HCT116 (cell line): ENCODE measurements around the gene RHBDD3. TPM values are rescaled to one million over a fixed set of nuclear protein-coding genes. Genes with fewer than 3 reads are reported as not detected.

Source experiments
- ATAC-seq: fragments of 200-7000 bp; cut with Tn5 transposase; 2 replicates; pipeline ENCODE4 v1.9.1; 2020; ENCODE audit warnings: mild to moderate bottlenecking, moderate library complexity
- BruUV-seq: library from RNA; stranded (reverse); fragments of 400-500 nt; replicated peaks from 2 replicates; lab custom pipeline; 2021; lab: Mats Ljungman, UMichigan
- CTCF ChIA-PET: fragments of 300-600 bp; sonication (Branson Sonifier 250); formaldehyde crosslinking; loops from one replicate; lab custom pipeline; 2021; ENCODE audit warnings: antibody characterized with exemption; lab: Charles Lee
- POLR2A ChIA-PET: fragments of 300-600, 350-600 bp; sonication (Branson Sonifier 250); formaldehyde crosslinking; loops from one replicate; lab custom pipeline; 2021; ENCODE audit warnings: antibody characterized with exemption; lab: Charles Lee
- RAD21 ChIA-PET, 2 experiments: fragments of 300-600 bp; sonication (Branson Sonifier 250); formaldehyde crosslinking; loops; one replicate each; lab custom pipeline; 2023; ENCODE audit warnings: low total read pairs in 2 of 2; ENCODE audit not compliant: uncharacterized antibody in 2 of 2, unreplicated experiment in 2 of 2, low non-redundant PET in 1 of 2; lab: Charles Lee
- DNase-seq: peaks from one replicate; pipeline ENCODE4 v3.0.0-alpha.2; 2010; ENCODE audit warnings: low read depth, low spot score
- H2AFZ ChIP-seq: fragments of 200-600 bp; shearing (Covaris generic), sonication (generic); 2 replicates; pipeline ENCODE4 v1.6.1; 2017; ENCODE audit warnings: low read depth, mixed run types, mixed read lengths, antibody characterized with exemption, low read length; ENCODE audit not compliant: poor library complexity, severe bottlenecking
- H3K27ac ChIP-seq: 2 replicates; pipeline ENCODE4 v1.5.1; 2012; ENCODE audit warnings: low read depth, low read length
- H3K27me3 ChIP-seq: fragments of 200-600 bp; sonication (generic); 2 replicates; pipeline ENCODE4 v1.6.1; 2016; ENCODE audit warnings: mixed run types, low read length, mixed read lengths; ENCODE audit not compliant: insufficient read depth
- H3K36me3 ChIP-seq, 2 experiments: fragments of 200-500 bp in 1 of 2; fragments of 200-600 bp in 1 of 2; sonication (Bioruptor generic) in 1 of 2; sonication (generic) in 1 of 2; 2 replicates each; pipeline versions ENCODE4 v1.5.1 to v1.6.1; 2014 to 2016; ENCODE audit warnings: low read length in 2 of 2, inconsistent platforms in 1 of 2, mixed read lengths in 1 of 2, mixed run types in 1 of 2; ENCODE audit not compliant: insufficient read depth in 2 of 2, control insufficient read depth in 1 of 2
- H3K4me1 ChIP-seq, 2 experiments: fragments of 200-600 bp in 1 of 2; sonication (generic) in 1 of 2; 2 replicates each; pipeline versions ENCODE4 v1.5.1 to v1.6.1; 2012 to 2017; ENCODE audit warnings: low read length in 2 of 2, inconsistent platforms in 1 of 2, mild to moderate bottlenecking in 1 of 2, mixed read lengths in 1 of 2, mixed run types in 1 of 2, moderate library complexity in 1 of 2; ENCODE audit not compliant: insufficient read depth in 2 of 2, control insufficient read depth in 1 of 2
- H3K4me2 ChIP-seq: fragments of 200-600 bp; sonication (generic); 2 replicates; pipeline ENCODE4 v1.6.1; 2017; ENCODE audit warnings: mixed run types, low read length, mixed read lengths
- H3K4me3 ChIP-seq, 2 experiments: fragments of 200-600 bp in 1 of 2; sonication (generic) in 1 of 2; replicated peaks in 1 of 2; 2 replicates each; pipeline ENCODE4 v1.5.1; 2011 to 2016; ENCODE audit warnings: low read length in 2 of 2, control low read depth in 1 of 2, low read depth in 1 of 2, mild to moderate bottlenecking in 1 of 2, mixed read lengths in 1 of 2, mixed run types in 1 of 2
- H3K79me2 ChIP-seq: fragments of 200-600 bp; sonication (generic); 2 replicates; pipeline ENCODE4 v1.6.1; 2017; ENCODE audit warnings: mild to moderate bottlenecking, mixed run types, low read length, moderate library complexity, mixed read lengths; ENCODE audit not compliant: insufficient read depth
- H3K9ac ChIP-seq: fragments of 200-600 bp; sonication (generic); 2 replicates; pipeline ENCODE4 v1.6.1; 2016; ENCODE audit warnings: low read length, mixed read lengths
- H3K9me2 ChIP-seq: fragments of 200-600 bp; sonication (generic), shearing (Covaris generic); 2 replicates; pipeline ENCODE4 v1.6.1; 2017; ENCODE audit warnings: mixed run types, mild to moderate bottlenecking, moderate library complexity; ENCODE audit not compliant: insufficient read depth
- H3K9me3 ChIP-seq, 2 experiments: fragments of 200-500 bp in 1 of 2; fragments of 200-600 bp in 1 of 2; sonication (Bioruptor generic) in 1 of 2; sonication (generic) in 1 of 2; 2 replicates each; pipeline ENCODE4 v1.6.1; 2014 to 2017; ENCODE audit warnings: low read length in 2 of 2, mixed read lengths in 2 of 2, inconsistent platforms in 1 of 2, low read depth in 1 of 2, mild to moderate bottlenecking in 1 of 2, mixed run types in 1 of 2, moderate library complexity in 1 of 2; ENCODE audit not compliant: control insufficient read depth in 1 of 2, insufficient read depth in 1 of 2
- H4K20me1 ChIP-seq: fragments of 200-600 bp; sonication (generic), shearing (Covaris generic); 2 replicates; pipeline ENCODE4 v1.6.1; 2017; ENCODE audit warnings: mixed run types, mild to moderate bottlenecking, moderate library complexity; ENCODE audit not compliant: insufficient read depth
- CBX3 ChIP-seq: IDR thresholded peaks from 2 replicates; pipeline ENCODE4 v1.6.1; 2012; ENCODE audit warnings: low read depth
- CEBPB ChIP-seq: IDR thresholded peaks from 2 replicates; pipeline ENCODE4 v1.6.1; 2012; ENCODE audit warnings: low read depth
- CTCF ChIP-seq, 3 experiments: fragments of 200-600 bp in 1 of 3; sonication (generic) in 1 of 3; IDR thresholded peaks in 2 of 3; conservative IDR thresholded peaks in 1 of 3; 2 replicates each; pipeline ENCODE4 v1.5.1; 2012 to 2017; ENCODE audit warnings: low read depth in 2 of 3, low read length in 2 of 3, antibody characterized with exemption in 1 of 3, borderline replicate concordance in 1 of 3, control low read depth in 1 of 3, mild to moderate bottlenecking in 1 of 3, mixed read lengths in 1 of 3, mixed run types in 1 of 3, moderate library complexity in 1 of 3; ENCODE audit not compliant: insufficient read depth in 1 of 3
- EGR1 ChIP-seq: IDR thresholded peaks from 2 replicates; pipeline ENCODE4 v1.6.1; 2012; ENCODE audit warnings: low read depth
- EZH2 ChIP-seq: fragments of 200-600 bp; sonication (generic); IDR thresholded peaks from 2 replicates; pipeline ENCODE4 v1.6.1; 2017; ENCODE audit warnings: antibody characterized with exemption, mixed run types
- EZH2phosphoT487 ChIP-seq: fragments of 200-600 bp; IDR thresholded peaks from 2 replicates; pipeline ENCODE4 v1.6.1; 2018; ENCODE audit warnings: antibody characterized with exemption, borderline replicate concordance
- JUND ChIP-seq: IDR thresholded peaks from 2 replicates; pipeline ENCODE4 v1.6.1; 2012
- MAX ChIP-seq: IDR thresholded peaks from 2 replicates; pipeline ENCODE4 v1.6.1; 2012
- SP1 ChIP-seq: IDR thresholded peaks from 2 replicates; pipeline ENCODE4 v1.6.1; 2012; ENCODE audit warnings: low read depth
- SRF ChIP-seq: IDR thresholded peaks from 2 replicates; pipeline ENCODE4 v1.6.1; 2012; ENCODE audit warnings: low read depth
- TCF7L2 ChIP-seq: IDR thresholded peaks from 2 replicates; pipeline ENCODE4 v1.7.0; 2011; ENCODE audit warnings: borderline replicate concordance, inconsistent platforms; ENCODE audit not compliant: insufficient read depth, insufficient read length; ENCODE audit errors: extremely low read depth
- ZNF274 ChIP-seq: fragments of 200-500 bp; sonication (Bioruptor generic); IDR thresholded peaks from 2 replicates; pipeline ENCODE4 v1.6.1; 2014; ENCODE audit warnings: mild to moderate bottlenecking, low read depth, low read length, inconsistent platforms
- intact Hi-C: fragments of 100-400 bp; cut with micrococcal nuclease; formaldehyde crosslinking; loops from 2 replicates; pipeline ENCODE4 v1.10.0; 2022
- total RNA-seq: library from RNA; stranded (reverse); gene quantifications from one replicate; pipeline ENCODE4 v1.2.1, GENCODE V29; 2021; ENCODE audit not compliant: unreplicated experiment

RHBDD3 gene
- total RNA-seq, 1 experiment from 2014 or later, result 30.2 TPM

DNA sequence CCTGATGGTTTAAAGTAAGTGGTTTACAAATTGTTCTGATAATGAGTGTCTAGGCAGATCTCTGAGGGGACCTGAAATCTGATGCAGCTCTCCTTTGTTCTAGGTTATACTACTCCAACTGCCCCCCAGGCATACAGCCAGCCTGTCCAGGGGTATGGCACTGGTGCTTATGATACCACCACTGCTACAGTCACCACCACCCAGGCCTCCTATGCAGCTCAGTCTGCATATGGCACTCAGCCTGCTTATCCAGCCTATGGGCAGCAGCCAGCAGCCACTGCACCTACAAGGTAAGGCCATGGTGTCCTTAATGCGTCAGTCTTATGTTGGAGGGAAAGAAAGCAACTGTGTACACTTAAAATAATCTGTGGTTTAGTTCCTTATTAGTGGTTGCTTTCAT, 10.1 kb upstream of the RHBDD3 start (continued):
- no peak for TF ChIP-seq CTCF (IDR thresholded peaks at IDR 0.05 in 2 of 3, conservative IDR thresholded peaks at IDR 0.05 in 1 of 3; ENCODE audit: borderline replicate concordance in 1 of 3, insufficient read depth in 1 of 3, low read depth in 2 of 3, low read length in 2 of 3)
- TF ChIP-seq, all 23 proteins: peak for 0

- H4K20me1 ChIP-seq, result peaks cover 78% of the 10 kb centered on the region; the same call in 1 of the 2 replicates
- POLR2A ChIA-PET, result no interaction called here
- H3K36me3 ChIP-seq, result peaks cover 83 to 92% of the 10 kb centered on the region in 2 experiments
- TF ChIP-seq TCF7L2, result no peak
- TF ChIP-seq, all 23 proteins: peak for 0
- Histone ChIP-seq H3K9me2 (no peaks in the 10 kb centered on the region), H3K9me3 (no peaks in the 10 kb centered on the region), H3K79me2 (peaks cover 100% of the 10 kb centered on the region), H3K27me3 (no peaks in the 10 kb centered on the region), H3K27ac (no peak overlapping the region), H3K4me2 (no peak overlapping the region), H2AFZ (no peak overlapping the region), H3K9ac (no peak overlapping the region), H3K4me1 (no peaks in the 10 kb centered on the region; a peak in 1 of 4 replicates), H3K4me3 (no peak overlapping the region)
- no TSS peak for BruUV-seq
- CTCF ChIA-PET, result no interaction called here
- no peak for ATAC-seq
- DNase-seq, result no peak
- intact Hi-C loops, result no loop called here
- RAD21 ChIA-PET, result no interaction called here
These were observed 8.2 kb upstream of the RHBDD3 start for GRCh38 chr22:29275819-29276565.

DNA sequence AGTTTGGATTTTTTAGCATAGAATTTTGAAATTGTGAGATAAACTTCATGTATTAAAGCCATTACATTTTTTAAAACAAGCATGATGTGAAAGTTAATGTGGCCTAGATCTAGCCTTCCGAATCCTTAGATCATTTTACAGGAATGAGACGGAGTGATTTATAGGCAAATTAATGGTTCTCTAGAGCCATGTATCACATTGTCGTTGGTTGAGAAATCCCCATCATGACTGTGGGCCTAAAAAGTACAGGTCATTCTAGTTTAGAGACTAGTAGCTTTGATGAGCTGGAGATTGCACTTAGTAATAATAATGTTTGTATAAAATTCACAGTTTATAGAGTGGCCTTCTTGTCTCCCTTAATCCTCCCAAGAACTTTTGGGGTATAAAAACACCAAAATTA, 7.4 kb upstream of the RHBDD3 start:
- H3K9me2 ChIP-seq, result no peaks in the 10 kb centered on the region
- no peak overlapping the region for H3K27ac ChIP-seq
- no peak for DNase-seq
- peaks cover 5 to 7% of the 10 kb centered on the region in 2 experiments for H3K4me1 ChIP-seq
- ChIA-PET RAD21 (no interaction called here), CTCF (no interaction called here), POLR2A (no interaction called here)
- intact Hi-C loops, result no loop called here
- H3K27me3 ChIP-seq, result no peaks in the 10 kb centered on the region
- no peak for ATAC-seq
- BruUV-seq, result no TSS peak
- H3K4me3 ChIP-seq, result no peak overlapping the region
- H3K9me3 ChIP-seq, result no peaks in the 10 kb centered on the region
- no peak overlapping the region for H3K4me2 ChIP-seq
- no peak overlapping the region for H3K9ac ChIP-seq
- no peak overlapping the region for H2AFZ ChIP-seq
- peaks cover 100% of the 10 kb centered on the region for H3K79me2 ChIP-seq
- peaks cover 87 to 96% of the 10 kb centered on the region in 2 experiments for H3K36me3 ChIP-seq
- peaks cover 83% of the 10 kb centered on the region; the same call in 1 of the 2 replicates for H4K20me1 ChIP-seq
- no peak for TF ChIP-seq CTCF (IDR thresholded peaks at IDR 0.05 in 2 of 3, conservative IDR thresholded peaks at IDR 0.05 in 1 of 3; ENCODE audit: borderline replicate concordance in 1 of 3, insufficient read depth in 1 of 3, low read depth in 2 of 3, low read length in 2 of 3)
- no peak for TF ChIP-seq JUND
- no peak for TF ChIP-seq CEBPB
- TF ChIP-seq SRF, result no peak
- no peak for TF ChIP-seq MAX
- no peak for TF ChIP-seq EGR1
- no peak for TF ChIP-seq CBX3
- no peak for TF ChIP-seq SP1
- TF ChIP-seq EZH2phosphoT487, result no peak
- TF ChIP-seq EZH2, result no peak
- no peak for TF ChIP-seq ZNF274
- no peak for TF ChIP-seq TCF7L2
